Neutrophil (primary cell): ENCODE results near the gene ADGRG1.

Experiments used
- H3K27ac ChIP-seq: fragments of 200-600 bp; sonication (generic); 2 replicates; pipeline ENCODE4 v1.5.1; 2016; ENCODE audit warnings: mild to moderate bottlenecking, moderate library complexity
- H3K27me3 ChIP-seq: fragments of 200-600 bp; sonication (generic); 2 replicates; pipeline ENCODE4 v1.6.0; 2016; ENCODE audit warnings: mild to moderate bottlenecking
- H3K36me3 ChIP-seq: fragments of 200-600 bp; sonication (generic); 2 replicates; pipeline ENCODE4 v1.5.1; 2017
- H3K4me1 ChIP-seq, 2 experiments: fragments of 200-600 bp in 1 of 2; sonication (generic) in 1 of 2; 1 replicate in 1 of 2; 2 replicates in 1 of 2; pipeline versions ENCODE4 v1.5.1 to v1.6.1; 2013 to 2016; ENCODE audit warnings: low read depth in 1 of 2, low read length in 1 of 2, mild to moderate bottlenecking in 1 of 2, moderate library complexity in 1 of 2; ENCODE audit not compliant: control insufficient read depth in 1 of 2, insufficient read depth in 1 of 2
- H3K4me3 ChIP-seq, 2 experiments: fragments of 200-600 bp in 1 of 2; sonication (generic) in 1 of 2; 1 replicate in 1 of 2; 2 replicates in 1 of 2; pipeline ENCODE4 v1.5.1; 2013 to 2016; ENCODE audit warnings: low read depth in 1 of 2, low read length in 1 of 2, mild to moderate bottlenecking in 1 of 2, moderate library complexity in 1 of 2
- H3K9me3 ChIP-seq: fragments of 200-600 bp; sonication (generic); 2 replicates; pipeline ENCODE4 v1.5.1; 2016
- CTCF ChIP-seq: fragments of 200-600 bp; sonication (generic); IDR thresholded peaks from 2 replicates; pipeline ENCODE4 v1.5.1; 2016; ENCODE audit warnings: antibody characterized with exemption

ADGRG1 gene

GRCh38 chr16:57628008-57628781, at the start of gene ADGRG1:
TSS of gene ADGRG1 (plus strand) at chr16:57628630. CDS start at chr16:57650288, 21,658 bp downstream.
- TF ChIP-seq CTCF = no peak
- Histone ChIP-seq H3K36me3 (no peaks in the 10 kb centered on the region), H3K4me3 (no peak within 1 kb of the TSS), H3K4me1 (no peaks in the 10 kb centered on the region), H3K27ac (no peak within 1 kb of the TSS), H3K27me3 (peaks cover 88% of the 10 kb centered on the region), H3K9me3 (no peaks in the 10 kb centered on the region)

- peaks cover 4% of the 10 kb centered on the region for H3K27me3 ChIP-seq
- peaks cover 0 to 3% of the 10 kb centered on the region in 2 experiments for H3K4me1 ChIP-seq
- H3K27ac ChIP-seq = no peak overlapping the region
- H3K9me3 ChIP-seq = no peaks in the 10 kb centered on the region
- H3K4me3 ChIP-seq = no peak overlapping the region
- H3K36me3 ChIP-seq = no peaks in the 10 kb centered on the region
- TF ChIP-seq CTCF = no peak
Measured at GRCh38 chr16:57579361-57579665, 49.1 kb upstream of the ADGRG1 start.

- H3K27ac ChIP-seq = no peak overlapping the region
- H3K9me3 ChIP-seq = no peaks in the 10 kb centered on the region
- no peak overlapping the region for H3K4me3 ChIP-seq
- no peaks in the 10 kb centered on the region for H3K4me1 ChIP-seq
- TF ChIP-seq CTCF = no peak
- H3K36me3 ChIP-seq = no peaks in the 10 kb centered on the region
- H3K27me3 ChIP-seq = peaks cover 6% of the 10 kb centered on the region
Measured at GRCh38 chr16:57585051-57585687, 43.3 kb upstream of the ADGRG1 start.

- TF ChIP-seq CTCF = no peak
- H3K4me1 ChIP-seq = no peaks in the 10 kb centered on the region
- H3K27ac ChIP-seq = no peak overlapping the region
- no peaks in the 10 kb centered on the region for H3K9me3 ChIP-seq
- H3K27me3 ChIP-seq = peaks cover 25% of the 10 kb centered on the region
- H3K4me3 ChIP-seq = no peak overlapping the region
- H3K36me3 ChIP-seq = no peaks in the 10 kb centered on the region
Measured at GRCh38 chr16:57588831-57589230, 39.6 kb upstream of the ADGRG1 start.

GRCh38 chr16:57589374-57589773, 39.1 kb upstream of the ADGRG1 start:
- Histone ChIP-seq H3K4me1 (no peaks in the 10 kb centered on the region), H3K27ac (no peak overlapping the region), H3K9me3 (no peaks in the 10 kb centered on the region), H3K36me3 (no peaks in the 10 kb centered on the region), H3K27me3 (peaks cover 25% of the 10 kb centered on the region), H3K4me3 (no peak overlapping the region)
- no peak for TF ChIP-seq CTCF
